Measurements from ENCODE around the gene ARPC4.
A peak's percentile ranks its signal among the peaks of the same experiment; 100 is the strongest.
"Not testable (repeated sequence)": the region's sequence is repeated elsewhere in the genome, so short reads cannot be mapped to it uniquely, and the experiment has no call there.

ARPC4 gene

DNA sequence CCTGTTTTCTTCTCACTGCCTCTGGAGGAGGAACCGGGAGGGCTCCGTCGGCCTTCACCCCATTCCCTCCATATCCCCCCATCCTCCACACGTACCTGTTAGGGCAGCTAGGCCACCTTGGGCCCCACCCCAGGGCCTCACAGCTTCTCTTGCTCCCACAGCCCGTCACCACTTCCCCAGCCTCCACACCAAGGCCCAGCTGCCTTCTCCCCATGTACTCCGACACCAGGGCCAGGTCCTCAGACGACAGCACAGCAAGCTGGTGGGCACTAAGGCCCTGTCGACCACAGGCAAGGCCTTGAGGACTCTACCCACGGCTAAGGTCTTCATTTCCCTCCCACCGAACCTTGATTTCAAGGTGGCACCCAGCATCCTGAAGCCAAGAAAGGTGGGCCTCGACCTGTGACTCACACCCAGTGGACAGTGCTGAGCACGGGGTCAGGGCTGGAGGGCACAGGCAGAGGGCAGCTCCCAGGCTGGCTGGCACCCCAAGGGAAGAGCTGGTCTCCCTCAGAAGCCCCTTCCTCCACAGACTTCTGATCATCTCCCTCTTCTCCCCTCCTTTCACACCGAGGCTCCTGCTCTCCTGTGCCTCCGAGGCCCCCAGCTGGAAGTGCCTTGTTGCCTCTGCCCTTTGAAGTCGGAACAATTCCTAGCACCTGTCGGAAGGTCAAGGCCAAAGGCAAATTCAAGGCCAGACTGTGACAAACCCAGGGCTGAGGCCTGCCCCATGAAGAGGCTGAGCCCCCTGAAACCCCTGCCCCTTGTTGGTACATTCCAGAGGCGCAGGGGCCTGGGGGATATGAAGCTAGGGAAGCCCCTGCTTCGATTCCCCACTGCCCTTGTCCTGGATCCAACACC, 41.9 kb downstream of the ARPC4 start:
- no peak overlapping the region for H3K4me3 ChIP-seq (ENCODE audit: low read depth, low read length)
- no peaks in the 10 kb centered on the region for H3K9me3 ChIP-seq (ENCODE audit: control insufficient read depth, insufficient read depth, low read length)
- no peak overlapping the region for H3K9ac ChIP-seq (ENCODE audit: low read depth, low read length)
- H3K36me3 ChIP-seq (ENCODE audit: control insufficient read depth, insufficient read depth, low read length), result peaks cover 21% of the 10 kb centered on the region
- no peaks in the 10 kb centered on the region for H3K27me3 ChIP-seq (ENCODE audit: control insufficient read depth, insufficient read depth, low read length)
- H3K4me1 ChIP-seq (ENCODE audit: control insufficient read depth, insufficient read depth, low read length), result no peaks in the 10 kb centered on the region

DNA sequence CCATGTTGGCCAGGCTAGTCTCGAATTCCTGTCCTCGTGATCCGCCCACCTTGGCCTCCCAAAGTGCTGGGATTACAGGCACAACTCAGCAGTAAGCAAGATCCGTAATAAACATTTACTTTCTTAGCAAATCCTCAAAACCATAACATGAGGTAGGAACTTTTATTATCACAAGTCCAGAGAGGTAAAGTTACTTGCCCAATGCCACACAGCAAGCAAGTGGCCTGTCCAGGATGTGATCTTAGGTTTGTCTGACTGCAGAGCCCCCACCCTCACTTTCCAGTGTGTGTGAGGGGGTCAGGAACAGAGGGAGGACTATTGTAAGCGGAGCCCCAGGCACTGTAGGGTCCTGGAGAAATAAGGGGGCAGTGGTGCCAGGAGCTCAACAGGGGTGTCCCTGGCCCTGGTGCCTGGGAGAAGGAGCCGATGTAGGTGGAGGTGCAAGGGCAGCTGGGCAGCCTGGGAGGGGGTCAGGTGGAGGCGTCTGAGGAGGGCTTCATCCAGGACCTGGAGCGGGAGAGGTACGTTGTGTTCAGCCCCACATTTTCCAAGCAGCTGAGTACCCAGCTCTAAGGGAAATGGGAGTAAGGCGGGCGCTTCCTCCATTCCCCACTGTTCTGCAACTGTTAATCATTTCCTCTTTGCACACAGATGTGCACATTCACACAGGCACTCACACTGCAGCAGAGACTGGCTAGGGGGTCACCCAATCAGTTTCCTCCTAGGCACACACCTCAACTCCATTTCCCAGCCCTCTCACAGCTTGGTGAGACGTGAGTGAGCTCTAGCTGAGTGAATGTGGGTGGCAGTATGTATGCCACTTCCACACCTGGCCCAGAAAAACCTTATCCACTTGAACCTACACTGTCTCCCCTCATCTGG, 45.1 kb downstream of the ARPC4 start:
- no peak overlapping the region for H3K9ac ChIP-seq (ENCODE audit: low read depth, low read length)
- no peaks in the 10 kb centered on the region for H3K4me1 ChIP-seq (ENCODE audit: control insufficient read depth, insufficient read depth, low read length)
- H3K27me3 ChIP-seq (ENCODE audit: control insufficient read depth, insufficient read depth, low read length), result no peaks in the 10 kb centered on the region
- H3K36me3 ChIP-seq (ENCODE audit: control insufficient read depth, insufficient read depth, low read length), result peaks cover 28% of the 10 kb centered on the region
- H3K4me3 ChIP-seq (ENCODE audit: low read depth, low read length), result no peak overlapping the region
- H3K9me3 ChIP-seq (ENCODE audit: control insufficient read depth, insufficient read depth, low read length), result no peaks in the 10 kb centered on the region

DNA sequence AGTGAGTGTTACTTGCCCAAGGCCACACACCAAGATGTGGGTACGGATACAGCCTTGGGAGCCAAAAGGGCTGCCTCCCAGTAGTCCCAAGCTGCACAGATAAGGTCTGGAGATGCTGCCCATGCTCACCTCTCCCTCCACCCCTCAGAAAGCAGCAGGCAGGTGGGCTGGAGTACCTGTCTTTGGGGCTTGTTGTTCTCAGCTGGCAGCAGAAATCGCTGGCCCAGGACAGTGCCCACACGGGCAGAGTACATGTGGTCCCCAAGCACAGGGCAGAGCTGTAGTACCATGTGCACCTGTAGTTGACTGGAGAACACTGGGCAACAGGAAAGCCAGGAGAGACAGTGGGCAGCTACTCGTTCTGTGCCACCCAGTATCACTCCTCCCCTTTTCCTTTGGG, 46.0 kb downstream of the ARPC4 start:
- Histone ChIP-seq H3K4me1 (ENCODE audit: control insufficient read depth, insufficient read depth, low read length) (no peaks in the 10 kb centered on the region), H3K9me3 (ENCODE audit: control insufficient read depth, insufficient read depth, low read length) (no peaks in the 10 kb centered on the region), H3K4me3 (ENCODE audit: low read depth, low read length) (no peak overlapping the region), H3K36me3 (ENCODE audit: control insufficient read depth, insufficient read depth, low read length) (peaks cover 28% of the 10 kb centered on the region), H3K9ac (ENCODE audit: low read depth, low read length) (no peak overlapping the region), H3K27me3 (ENCODE audit: control insufficient read depth, insufficient read depth, low read length) (no peaks in the 10 kb centered on the region)

DNA sequence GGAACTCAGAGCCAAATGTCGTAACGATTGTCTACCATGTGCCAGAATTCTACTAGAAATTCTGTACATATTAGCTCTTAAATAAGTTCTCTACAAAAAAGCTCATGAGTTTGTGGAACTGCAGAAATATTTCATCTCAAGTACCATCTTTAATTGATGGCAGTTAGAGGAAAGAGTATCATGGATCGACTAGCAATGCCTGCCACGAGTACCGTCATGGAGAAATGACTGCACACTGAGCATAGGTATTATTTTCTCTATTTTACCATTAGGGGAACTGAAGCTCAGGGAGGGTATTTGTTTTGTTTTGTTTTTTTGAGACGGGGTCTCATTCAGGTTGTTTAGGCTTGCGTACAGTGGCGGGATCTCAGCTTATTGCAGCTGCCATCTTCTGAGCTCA, 48.1 kb downstream of the ARPC4 start:
- Histone ChIP-seq H3K36me3 (ENCODE audit: control insufficient read depth, insufficient read depth, low read length) (peaks cover 18% of the 10 kb centered on the region), H3K27me3 (ENCODE audit: control insufficient read depth, insufficient read depth, low read length) (no peaks in the 10 kb centered on the region), H3K4me1 (ENCODE audit: control insufficient read depth, insufficient read depth, low read length) (peaks cover 3% of the 10 kb centered on the region), H3K4me3 (ENCODE audit: low read depth, low read length) (no peak overlapping the region), H3K9ac (ENCODE audit: low read depth, low read length) (no peak overlapping the region), H3K9me3 (ENCODE audit: control insufficient read depth, insufficient read depth, low read length) (no peaks in the 10 kb centered on the region)

DNA sequence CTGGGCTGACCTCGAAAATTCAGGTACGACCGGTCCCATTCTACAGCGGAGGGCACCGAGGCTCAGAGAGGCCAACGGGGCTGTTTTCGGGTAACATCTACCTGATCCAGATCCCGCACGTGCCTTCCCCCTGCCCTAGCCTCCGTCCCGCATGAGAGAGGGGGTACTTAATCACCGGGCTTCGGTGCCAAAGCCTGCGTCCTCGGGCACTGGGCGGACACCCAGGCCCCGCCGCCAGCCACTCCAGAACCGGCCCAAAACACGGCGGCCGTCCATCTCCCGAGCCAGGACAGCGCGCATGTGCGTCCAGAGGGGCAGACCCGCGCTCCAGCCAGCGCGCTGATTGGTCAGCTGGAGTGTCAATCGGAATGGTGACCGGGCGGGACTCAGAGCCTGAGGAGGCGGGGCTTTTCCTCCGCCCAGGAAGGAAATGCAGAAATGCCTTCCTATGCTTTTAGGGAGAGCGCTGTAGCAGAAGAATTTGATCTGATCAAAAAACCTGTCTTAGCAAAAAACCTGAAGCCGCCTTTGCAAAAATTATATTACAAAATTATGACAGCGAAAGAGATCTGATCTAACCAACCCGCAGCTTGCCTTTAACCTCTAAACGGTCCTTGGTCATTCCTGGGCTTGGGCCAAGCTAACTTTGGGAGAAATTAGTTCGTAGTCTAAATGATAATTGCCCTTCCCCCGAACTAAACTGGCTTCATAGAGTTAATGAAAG, 51.0 kb downstream of the ARPC4 start, which contains the start of gene RPUSD3:
RPUSD3 (minus strand) TSS at position 294 of the 724 bp plus-strand sequence; CDS start at position 276, 18 bp downstream.
- H3K9ac ChIP-seq (ENCODE audit: low read depth, low read length), result peak within 1 kb of the TSS; percentile 81
- H3K27me3 ChIP-seq (ENCODE audit: control insufficient read depth, insufficient read depth, low read length), result no peaks in the 10 kb centered on the region
- peak within 1 kb of the TSS; percentile 96 for H3K4me3 ChIP-seq (ENCODE audit: low read depth, low read length)
- H3K9me3 ChIP-seq (ENCODE audit: control insufficient read depth, insufficient read depth, low read length), result no peaks in the 10 kb centered on the region
- peaks cover 14% of the 10 kb centered on the region for H3K36me3 ChIP-seq (ENCODE audit: control insufficient read depth, insufficient read depth, low read length)
- H3K4me1 ChIP-seq (ENCODE audit: control insufficient read depth, insufficient read depth, low read length), result peaks cover 3% of the 10 kb centered on the region

DNA sequence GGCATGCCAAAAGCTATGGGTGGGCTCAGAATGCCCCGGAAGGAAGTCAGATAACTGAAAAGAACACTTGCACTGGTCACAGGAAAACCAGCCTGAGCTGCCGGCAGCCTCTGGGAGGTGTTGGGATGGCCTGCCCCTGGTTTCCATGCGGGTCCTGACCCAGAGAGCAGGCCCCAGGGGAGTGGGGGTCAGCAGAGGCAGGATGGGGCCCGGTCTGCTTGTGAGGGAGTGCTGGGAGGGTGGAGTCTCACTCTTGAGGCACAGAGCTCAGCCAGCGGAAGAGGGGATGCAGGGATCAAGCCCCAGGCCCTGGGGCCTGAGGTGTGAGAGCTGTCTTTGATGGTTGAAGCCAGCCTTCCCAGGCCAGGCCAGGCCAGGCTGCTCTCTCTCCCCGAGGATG, 53.3 kb downstream of the ARPC4 start:
- H3K9me3 ChIP-seq (ENCODE audit: control insufficient read depth, insufficient read depth, low read length), result no peaks in the 10 kb centered on the region
- H3K4me1 ChIP-seq (ENCODE audit: control insufficient read depth, insufficient read depth, low read length), result peaks cover 3% of the 10 kb centered on the region
- peaks cover 3% of the 10 kb centered on the region for H3K36me3 ChIP-seq (ENCODE audit: control insufficient read depth, insufficient read depth, low read length)
- no peaks in the 10 kb centered on the region for H3K27me3 ChIP-seq (ENCODE audit: control insufficient read depth, insufficient read depth, low read length)
- H3K4me3 ChIP-seq (ENCODE audit: low read depth, low read length), result no peak overlapping the region
- H3K9ac ChIP-seq (ENCODE audit: low read depth, low read length), result no peak overlapping the region

DNA sequence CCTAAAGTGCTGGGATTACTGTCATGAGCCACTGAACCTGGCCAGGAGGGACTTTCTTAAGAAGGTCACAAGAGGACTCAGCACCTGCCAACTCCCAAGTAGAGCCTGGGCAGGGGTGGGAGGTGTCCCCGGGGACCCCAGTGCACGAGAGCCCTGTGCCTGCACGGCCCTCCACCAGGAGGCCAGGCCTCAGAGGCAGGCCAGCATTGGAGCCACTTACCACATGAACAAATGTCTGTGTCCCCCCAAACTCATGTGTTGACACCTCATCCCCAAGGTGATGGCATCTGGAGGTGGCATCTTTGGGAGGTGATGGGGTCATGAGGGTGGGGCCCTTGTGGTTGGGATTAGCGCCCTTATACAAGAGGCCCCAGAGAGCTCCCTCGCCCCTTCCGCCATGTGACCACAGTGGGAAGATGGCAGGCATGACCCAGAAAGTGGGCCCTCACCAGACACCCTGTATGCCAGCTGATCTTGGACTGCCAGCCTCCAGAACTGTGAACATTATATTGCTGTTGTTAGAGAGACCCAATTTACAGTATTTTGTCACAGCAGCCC, 54.1 kb downstream of the ARPC4 start:
- Histone ChIP-seq H3K9ac (ENCODE audit: low read depth, low read length) (no peak overlapping the region), H3K27me3 (ENCODE audit: control insufficient read depth, insufficient read depth, low read length) (no peaks in the 10 kb centered on the region), H3K36me3 (ENCODE audit: control insufficient read depth, insufficient read depth, low read length) (no peaks in the 10 kb centered on the region), H3K9me3 (ENCODE audit: control insufficient read depth, insufficient read depth, low read length) (no peaks in the 10 kb centered on the region), H3K4me1 (ENCODE audit: control insufficient read depth, insufficient read depth, low read length) (peaks cover 3% of the 10 kb centered on the region), H3K4me3 (ENCODE audit: low read depth, low read length) (no peak overlapping the region)

DNA sequence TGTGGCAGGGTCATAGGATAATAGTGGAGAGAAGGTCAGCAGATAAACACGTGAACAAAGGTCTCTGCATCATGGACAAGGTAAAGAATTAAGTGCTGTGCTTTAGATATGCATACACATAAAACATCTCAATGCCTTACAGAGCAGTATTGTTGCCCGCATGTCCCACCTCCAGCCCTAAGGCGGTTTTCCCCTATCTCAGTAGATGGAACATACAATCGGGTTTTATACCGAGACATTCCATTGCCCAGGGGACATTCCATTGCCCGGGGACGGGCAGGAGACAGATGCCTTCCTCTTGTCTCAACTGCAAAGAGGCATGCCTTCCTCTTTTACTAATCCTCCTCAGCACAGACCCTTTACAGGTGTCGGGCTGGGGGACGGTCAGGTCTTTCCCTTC, 55.0 kb downstream of the ARPC4 start:
- H3K4me1 ChIP-seq (ENCODE audit: control insufficient read depth, insufficient read depth, low read length); H3K9ac ChIP-seq (ENCODE audit: low read depth, low read length); H3K9me3 ChIP-seq (ENCODE audit: control insufficient read depth, insufficient read depth, low read length); H3K36me3 ChIP-seq (ENCODE audit: control insufficient read depth, insufficient read depth, low read length); H3K4me3 ChIP-seq (ENCODE audit: low read depth, low read length); H3K27me3 ChIP-seq (ENCODE audit: control insufficient read depth, insufficient read depth, low read length): not testable (repeated sequence)

DNA sequence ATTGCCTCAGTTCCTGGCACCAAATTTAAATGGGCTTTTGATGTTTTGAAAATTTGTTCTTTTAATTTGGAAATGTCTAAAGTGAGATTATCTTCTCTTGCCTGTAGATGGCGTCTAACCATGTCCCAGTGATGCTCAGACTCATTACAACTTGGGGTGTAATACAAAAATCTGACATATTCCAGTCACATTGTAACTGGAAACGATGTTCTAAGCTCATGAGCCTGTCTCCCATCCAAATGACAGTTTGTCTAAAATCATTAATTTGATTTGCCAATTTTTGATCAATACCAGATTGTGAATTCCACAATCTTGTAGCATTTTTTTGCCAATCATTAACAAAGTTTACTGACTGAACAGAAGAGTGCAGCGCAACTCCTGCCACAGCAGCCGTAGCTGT, 56.0 kb downstream of the ARPC4 start:
- H3K4me1 ChIP-seq (ENCODE audit: control insufficient read depth, insufficient read depth, low read length); H3K9ac ChIP-seq (ENCODE audit: low read depth, low read length); H3K36me3 ChIP-seq (ENCODE audit: control insufficient read depth, insufficient read depth, low read length); H3K9me3 ChIP-seq (ENCODE audit: control insufficient read depth, insufficient read depth, low read length); H3K27me3 ChIP-seq (ENCODE audit: control insufficient read depth, insufficient read depth, low read length); H3K4me3 ChIP-seq (ENCODE audit: low read depth, low read length): not testable (repeated sequence)

DNA sequence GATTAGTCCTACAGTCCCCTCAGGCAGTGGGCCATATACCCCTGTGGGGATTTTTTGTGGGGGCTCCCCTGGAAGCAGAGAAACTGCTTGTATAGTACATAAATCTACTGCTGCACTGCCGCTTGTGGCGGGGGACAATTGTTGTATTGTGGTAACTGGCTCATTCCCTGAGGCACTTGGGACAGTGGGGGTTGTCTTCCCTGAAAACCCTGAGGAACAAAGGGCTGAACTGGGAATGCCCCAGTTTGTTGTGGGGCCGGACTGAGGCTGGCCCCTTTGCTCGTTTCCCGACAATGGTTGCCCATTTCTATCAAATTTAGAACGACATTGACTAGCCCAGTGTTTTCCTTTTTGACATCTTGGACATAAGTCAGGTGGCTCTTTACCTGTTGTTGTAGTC, 58.5 kb downstream of the ARPC4 start:
- not testable (repeated sequence) for H3K4me3 ChIP-seq (ENCODE audit: low read depth, low read length); H3K9me3 ChIP-seq (ENCODE audit: control insufficient read depth, insufficient read depth, low read length); H3K36me3 ChIP-seq (ENCODE audit: control insufficient read depth, insufficient read depth, low read length); H3K9ac ChIP-seq (ENCODE audit: low read depth, low read length); H3K27me3 ChIP-seq (ENCODE audit: control insufficient read depth, insufficient read depth, low read length); H3K4me1 ChIP-seq (ENCODE audit: control insufficient read depth, insufficient read depth, low read length)

DNA sequence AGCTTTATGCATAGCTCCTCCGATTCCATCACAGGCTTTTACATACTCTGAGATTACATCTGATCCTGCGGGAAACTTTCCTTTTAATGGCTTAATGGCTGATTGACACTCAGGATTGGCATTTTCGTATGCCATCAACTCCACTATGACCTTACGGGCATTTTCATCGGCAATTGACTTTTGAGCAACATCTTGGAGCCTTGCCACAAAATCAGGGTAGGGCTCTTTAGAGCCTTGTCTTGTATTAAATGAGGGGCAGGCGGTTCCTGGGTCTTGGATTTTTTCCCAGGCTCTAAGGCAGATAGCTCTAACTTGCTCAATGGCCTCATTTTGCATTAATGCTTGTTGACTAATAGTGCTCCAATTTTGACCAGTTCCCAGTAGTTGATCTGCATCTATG, 59.0 kb downstream of the ARPC4 start:
- not testable (repeated sequence) for H3K9me3 ChIP-seq (ENCODE audit: control insufficient read depth, insufficient read depth, low read length); H3K4me3 ChIP-seq (ENCODE audit: low read depth, low read length); H3K4me1 ChIP-seq (ENCODE audit: control insufficient read depth, insufficient read depth, low read length)

More for the DNA sequence above, 59.0 kb downstream of the ARPC4 start:
- H3K36me3 ChIP-seq (ENCODE audit: control insufficient read depth, insufficient read depth, low read length); H3K27me3 ChIP-seq (ENCODE audit: control insufficient read depth, insufficient read depth, low read length); H3K9ac ChIP-seq (ENCODE audit: low read depth, low read length): not testable (repeated sequence)
